ENCODE results near the gene DAZL.

- no peak for TF ChIP-seq NFYB (CRISPR knock-in tag; conservative IDR thresholded peaks at IDR 0.05; ENCODE audit: low read depth)
- TF ChIP-seq ZNF416 (CRISPR knock-in tag; IDR thresholded peaks at IDR 0.05) = no peak
- TF ChIP-seq CREM (CRISPR knock-in tag; IDR thresholded peaks at IDR 0.05) = no peak
- TF ChIP-seq SMAD4 (CRISPR knock-in tag; IDR thresholded peaks at IDR 0.05) = no peak
- TF ChIP-seq CTCF (IDR thresholded peaks at IDR 0.05) = no peak
- TF ChIP-seq ZBTB21 (CRISPR knock-in tag; IDR thresholded peaks at IDR 0.05; ENCODE audit: borderline replicate concordance) = no peak
- TF ChIP-seq TCF7 (CRISPR knock-in tag; IDR thresholded peaks at IDR 0.05; ENCODE audit: low read depth) = no peak
- TF ChIP-seq E2F1 (CRISPR knock-in tag; IDR thresholded peaks at IDR 0.05) = no peak
Measured at GRCh38 chr3:16614033-16615031, 9.1 kb upstream of the DAZL start.
